Stimulated activated effector memory CD8-positive, alpha-beta T cell treated with anti-CD3 and anti-CD28 coated beads, Interleukin-12 subunit alpha, Interleukin-12 subunit beta, amount 100 ng/mL, for 72 hours (primary cell): ENCODE results near the gene CAPZB.

Experiments
- ATAC-seq: fragments of 150-1000 bp; cut with Tn5 transposase; 2 replicates; pipeline ENCODE4 v1.10.0; 2021
- DNase-seq, 2 donors: peaks; one replicate each; pipeline ENCODE4 v3.0.0; 2021 to 2022; ENCODE audit warnings: low spot score in 2 of 2
- H3K27ac Mint-ChIP-seq: one replicate; pipeline ENCODE4 v1.8.0; 2022; ENCODE audit warnings: mild to moderate bottlenecking, mixed read lengths
- H3K36me3 Mint-ChIP-seq: one replicate; pipeline ENCODE4 v1.8.0; 2022; ENCODE audit warnings: mild to moderate bottlenecking, mixed read lengths
- H3K4me1 Mint-ChIP-seq: one replicate; pipeline ENCODE4 v1.8.0; 2022; ENCODE audit warnings: mixed read lengths
- H3K4me3 Mint-ChIP-seq: one replicate; pipeline ENCODE4 v1.8.0; 2022; ENCODE audit warnings: mild to moderate bottlenecking, mixed read lengths
- H3K9me3 Mint-ChIP-seq: one replicate; pipeline ENCODE4 v1.8.0; 2022; ENCODE audit warnings: mixed read lengths

The CAPZB gene

DNA sequence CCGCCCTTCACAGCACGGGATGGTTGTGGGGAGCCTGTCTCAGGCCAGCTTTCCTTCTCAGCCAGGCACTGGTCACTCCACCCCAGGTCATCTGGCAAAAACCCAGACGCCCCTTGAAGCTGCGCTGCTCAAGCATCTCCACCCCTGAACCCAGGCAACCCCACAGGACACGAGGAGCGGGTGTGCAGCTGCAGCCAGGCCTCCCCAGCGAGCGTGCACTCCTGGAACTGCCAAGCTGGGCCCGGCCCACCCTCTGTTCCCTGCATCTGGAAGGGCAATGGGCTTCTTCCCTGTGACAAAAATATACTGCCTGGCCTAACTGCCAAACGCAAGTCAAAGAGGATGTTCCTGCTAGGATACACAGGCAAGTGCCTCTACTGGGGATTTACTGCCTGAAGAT, 133.5 kb downstream of the CAPZB start:
- ATAC-seq = no peak
- Mint-ChIP-seq H3K4me1 (no peaks in the 10 kb centered on the region), H3K27ac (peak overlapping the region; percentile 81), H3K36me3 (peaks cover 87% of the 10 kb centered on the region), H3K4me3 (no peak overlapping the region), H3K9me3 (no peaks in the 10 kb centered on the region)
- DNase-seq = no peak

DNA sequence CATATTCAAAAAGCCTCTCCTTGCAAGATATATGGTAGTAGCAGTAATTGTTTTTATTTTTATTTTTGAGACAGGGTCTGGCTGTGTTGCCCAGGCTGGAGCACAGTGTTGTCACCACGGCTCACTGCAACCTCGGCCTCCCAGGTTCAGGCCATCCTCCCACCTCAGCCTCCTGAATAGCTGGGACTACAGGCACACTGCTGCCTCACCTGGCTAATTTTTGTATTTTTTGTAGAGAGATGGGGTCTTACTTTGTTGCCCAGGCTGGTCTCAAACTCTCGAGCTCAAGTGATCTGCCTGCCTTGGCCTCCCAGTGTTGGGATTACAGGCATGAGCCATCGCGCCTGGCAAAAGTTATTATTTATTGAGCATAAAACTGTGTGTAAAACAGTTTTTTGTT, 134.8 kb downstream of the CAPZB start:
- no peak overlapping the region for H3K4me3 Mint-ChIP-seq
- peaks cover 87% of the 10 kb centered on the region for H3K36me3 Mint-ChIP-seq
- no peaks in the 10 kb centered on the region for H3K9me3 Mint-ChIP-seq
- ATAC-seq (no peak), DNase-seq (no peak)
- no peak overlapping the region for H3K27ac Mint-ChIP-seq
- H3K4me1 Mint-ChIP-seq = no peaks in the 10 kb centered on the region

DNA sequence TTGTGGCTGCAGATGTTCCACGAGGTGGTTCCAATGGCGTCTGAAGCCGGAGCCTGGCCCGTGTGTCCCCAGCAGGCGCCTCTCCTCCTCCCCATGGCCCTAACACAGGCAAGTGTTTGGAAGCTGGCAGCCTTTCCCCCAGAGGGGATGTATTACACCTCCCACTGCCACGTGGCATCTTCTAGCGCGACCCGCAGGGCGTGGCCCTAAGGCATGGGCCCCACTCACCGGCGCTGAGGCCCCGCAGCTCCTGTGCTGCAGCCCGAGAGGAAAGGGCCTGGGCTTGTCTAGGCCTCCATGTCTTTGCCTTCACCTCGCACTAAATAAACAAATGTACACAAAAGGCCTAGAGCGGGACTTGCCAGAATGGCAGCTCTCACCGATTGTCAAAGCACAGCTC, 135.3 kb downstream of the CAPZB start:
- Mint-ChIP-seq H3K4me3 (no peak overlapping the region), H3K27ac (no peak overlapping the region), H3K4me1 (no peaks in the 10 kb centered on the region), H3K9me3 (no peaks in the 10 kb centered on the region), H3K36me3 (peaks cover 87% of the 10 kb centered on the region)
- DNase-seq (no peak), ATAC-seq (no peak)

DNA sequence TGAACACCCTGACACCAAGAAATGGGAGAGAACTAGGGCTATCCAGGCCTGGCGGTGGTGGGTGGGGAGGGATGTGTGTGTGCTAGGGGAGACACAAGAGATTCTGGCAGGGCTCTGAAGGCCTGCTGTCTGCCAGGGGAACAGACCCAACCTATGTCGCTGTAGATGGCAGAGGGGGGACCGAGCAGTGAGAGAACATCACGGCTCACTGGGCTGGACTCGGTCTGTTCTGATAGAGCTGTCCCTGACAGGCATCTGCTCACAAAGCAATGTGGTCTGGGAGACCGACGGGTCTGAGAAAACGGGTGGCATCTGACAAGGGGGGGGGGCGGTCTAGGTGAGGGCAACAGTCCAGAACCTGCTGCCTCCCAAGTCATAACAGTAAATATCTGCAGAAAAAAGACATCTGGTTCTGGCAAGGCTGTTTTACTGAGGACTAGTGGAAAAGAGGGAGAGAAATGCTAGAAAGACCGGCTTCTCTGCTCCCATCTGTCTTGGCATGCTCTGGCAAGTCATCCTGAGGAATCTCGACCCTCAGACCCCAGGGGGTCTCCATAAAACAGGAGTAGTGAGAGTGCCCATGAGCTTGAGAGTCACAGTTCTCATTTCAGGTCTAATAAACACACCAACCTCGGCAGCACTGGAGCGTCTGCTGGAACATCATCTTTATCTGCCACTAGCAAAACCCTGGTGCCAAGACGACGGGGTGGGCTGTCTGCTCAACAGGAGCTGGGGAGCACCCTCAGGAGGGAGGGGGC, 136.7 kb downstream of the CAPZB start:
- H3K27ac Mint-ChIP-seq = peak overlapping the region; percentile 48
- DNase-seq (no peak), ATAC-seq (no peak)
- no peaks in the 10 kb centered on the region for H3K9me3 Mint-ChIP-seq
- H3K4me3 Mint-ChIP-seq = no peak overlapping the region
- H3K4me1 Mint-ChIP-seq = no peaks in the 10 kb centered on the region
- peaks cover 87% of the 10 kb centered on the region for H3K36me3 Mint-ChIP-seq

DNA sequence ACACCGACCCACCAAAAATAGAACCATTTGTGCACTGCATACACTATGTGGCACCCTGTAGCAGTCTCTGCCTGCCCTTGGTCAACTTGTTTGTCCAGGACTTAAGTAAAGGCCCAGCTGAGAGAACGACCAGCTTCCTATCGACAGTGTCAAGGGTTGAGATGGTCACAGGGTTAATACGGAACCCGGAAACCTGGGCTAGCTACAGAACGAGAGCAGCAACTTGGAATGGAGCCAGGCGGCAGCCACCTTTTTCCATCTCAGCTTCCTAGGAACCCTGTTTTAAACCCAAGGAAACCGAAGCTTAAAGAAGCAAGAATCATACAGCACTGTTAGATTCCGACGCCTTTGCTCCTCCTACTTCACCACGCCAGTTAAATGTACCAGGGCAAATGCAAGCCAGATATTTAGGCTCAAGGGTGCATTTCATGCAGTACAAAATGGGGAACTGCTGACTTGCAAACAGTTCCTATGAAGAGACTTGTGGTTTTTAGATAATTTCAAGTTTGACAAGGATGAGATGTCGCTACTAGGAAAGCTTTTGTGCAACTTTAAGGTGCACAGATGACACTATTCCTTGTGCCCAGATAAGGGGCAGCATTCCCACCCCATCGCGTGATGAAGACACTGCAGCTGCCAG, 137.7 kb downstream of the CAPZB start:
- Mint-ChIP-seq H3K4me3 (no peak overlapping the region), H3K27ac (peak overlapping the region; percentile 48), H3K9me3 (no peaks in the 10 kb centered on the region), H3K4me1 (peaks cover 4% of the 10 kb centered on the region), H3K36me3 (peaks cover 91% of the 10 kb centered on the region)
- no peak for ATAC-seq
- no peak for DNase-seq

DNA sequence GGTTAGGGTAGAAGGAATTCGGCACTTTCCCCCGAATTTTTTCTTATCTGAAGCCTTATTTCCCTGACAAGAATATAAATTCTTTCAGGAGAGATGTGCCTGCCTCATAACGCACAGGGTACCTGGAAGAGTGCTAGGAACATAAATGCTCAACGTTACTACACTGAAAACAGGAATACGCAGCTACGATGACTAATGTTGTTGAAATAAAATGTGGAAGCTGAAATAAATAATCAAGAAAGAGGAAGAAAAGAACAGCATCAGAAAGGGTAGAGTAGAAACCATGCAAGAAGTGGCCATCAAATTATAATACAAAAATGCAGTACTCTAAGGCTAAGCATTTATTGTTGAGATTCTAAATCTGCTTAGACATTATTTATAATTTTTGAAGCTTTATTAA, 139.3 kb downstream of the CAPZB start:
- ATAC-seq (no peak), DNase-seq (no peak)
- peaks cover 19% of the 10 kb centered on the region for H3K4me1 Mint-ChIP-seq
- H3K27ac Mint-ChIP-seq = no peak overlapping the region
- no peak overlapping the region for H3K4me3 Mint-ChIP-seq
- no peaks in the 10 kb centered on the region for H3K9me3 Mint-ChIP-seq
- peaks cover 91% of the 10 kb centered on the region for H3K36me3 Mint-ChIP-seq

DNA sequence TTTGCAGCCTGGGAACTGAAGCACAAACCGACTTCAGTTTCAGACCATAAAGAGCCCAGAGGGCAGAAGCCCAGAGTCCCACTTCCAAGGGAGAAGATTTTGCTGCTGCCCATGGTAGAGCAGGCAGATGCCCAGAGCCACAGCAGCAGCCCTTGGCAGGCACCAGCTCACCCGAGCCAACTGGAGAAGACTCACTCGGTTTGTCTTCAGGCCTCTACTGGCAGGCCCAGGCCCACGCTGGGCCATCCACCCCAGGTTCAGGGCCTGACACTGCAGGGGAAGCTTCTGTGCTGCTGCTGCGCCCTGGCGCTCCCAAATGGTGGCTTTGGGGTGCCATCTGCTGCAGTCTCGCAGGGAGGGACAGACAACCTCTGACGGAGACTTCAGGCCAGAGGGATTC, 139.9 kb downstream of the CAPZB start:
- Mint-ChIP-seq H3K4me1 (peaks cover 20% of the 10 kb centered on the region), H3K36me3 (peaks cover 90% of the 10 kb centered on the region), H3K9me3 (no peaks in the 10 kb centered on the region), H3K27ac (no peak overlapping the region), H3K4me3 (no peak overlapping the region)
- DNase-seq (no peak), ATAC-seq (no peak)

DNA sequence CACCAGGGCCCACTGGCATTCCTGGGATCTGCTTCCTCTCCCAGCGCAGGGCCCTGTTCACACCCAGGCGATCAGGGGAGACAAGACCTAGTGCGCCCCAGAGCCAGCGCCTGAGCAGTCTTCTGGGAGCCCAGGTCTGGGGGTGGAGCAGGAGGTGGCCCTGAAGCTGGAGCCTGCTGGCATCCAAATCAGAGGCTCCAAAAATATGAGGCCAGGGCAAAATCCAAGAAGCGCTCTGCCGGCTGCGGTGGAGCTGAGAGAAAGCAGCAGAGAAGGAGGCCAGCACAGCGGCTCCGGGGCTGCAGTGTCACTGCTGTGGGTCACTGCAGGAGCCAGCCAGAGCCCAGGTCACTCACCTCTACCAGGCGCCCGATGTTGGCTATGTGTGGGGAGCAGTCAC, 140.5 kb downstream of the CAPZB start:
- Mint-ChIP-seq H3K36me3 (peaks cover 90% of the 10 kb centered on the region), H3K27ac (peak overlapping the region; percentile 29), H3K4me3 (no peak overlapping the region), H3K4me1 (peaks cover 20% of the 10 kb centered on the region), H3K9me3 (no peaks in the 10 kb centered on the region)
- no peak for DNase-seq
- no peak for ATAC-seq

DNA sequence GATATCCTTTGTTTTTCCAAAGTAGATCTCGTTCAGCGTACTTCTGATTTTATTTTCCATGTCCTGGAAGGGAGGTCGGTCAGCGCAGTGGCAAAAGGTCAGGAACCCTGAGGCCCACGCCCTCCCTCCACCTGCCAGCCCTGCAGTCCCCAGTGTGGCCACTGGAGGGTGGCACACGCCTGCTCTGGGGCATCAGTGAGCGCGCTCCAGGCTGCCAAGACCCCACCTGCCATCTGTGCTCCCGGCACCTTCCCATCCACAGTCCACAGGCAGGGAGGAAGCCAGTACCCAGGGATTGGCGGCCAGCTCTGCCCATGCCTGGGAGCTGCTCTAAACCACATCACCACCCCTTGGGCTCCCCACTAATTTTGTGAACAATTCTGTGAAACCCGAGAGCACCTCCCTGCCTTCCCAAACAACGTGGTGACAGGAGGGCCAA, 140.9 kb downstream of the CAPZB start:
- DNase-seq (peak; percentile 28 to 71), ATAC-seq (peak; percentile 68)
- peak overlapping the region; percentile 29 for H3K27ac Mint-ChIP-seq
- no peak overlapping the region for H3K4me3 Mint-ChIP-seq
- peaks cover 90% of the 10 kb centered on the region for H3K36me3 Mint-ChIP-seq
- H3K9me3 Mint-ChIP-seq = no peaks in the 10 kb centered on the region
- peaks cover 20% of the 10 kb centered on the region for H3K4me1 Mint-ChIP-seq

DNA sequence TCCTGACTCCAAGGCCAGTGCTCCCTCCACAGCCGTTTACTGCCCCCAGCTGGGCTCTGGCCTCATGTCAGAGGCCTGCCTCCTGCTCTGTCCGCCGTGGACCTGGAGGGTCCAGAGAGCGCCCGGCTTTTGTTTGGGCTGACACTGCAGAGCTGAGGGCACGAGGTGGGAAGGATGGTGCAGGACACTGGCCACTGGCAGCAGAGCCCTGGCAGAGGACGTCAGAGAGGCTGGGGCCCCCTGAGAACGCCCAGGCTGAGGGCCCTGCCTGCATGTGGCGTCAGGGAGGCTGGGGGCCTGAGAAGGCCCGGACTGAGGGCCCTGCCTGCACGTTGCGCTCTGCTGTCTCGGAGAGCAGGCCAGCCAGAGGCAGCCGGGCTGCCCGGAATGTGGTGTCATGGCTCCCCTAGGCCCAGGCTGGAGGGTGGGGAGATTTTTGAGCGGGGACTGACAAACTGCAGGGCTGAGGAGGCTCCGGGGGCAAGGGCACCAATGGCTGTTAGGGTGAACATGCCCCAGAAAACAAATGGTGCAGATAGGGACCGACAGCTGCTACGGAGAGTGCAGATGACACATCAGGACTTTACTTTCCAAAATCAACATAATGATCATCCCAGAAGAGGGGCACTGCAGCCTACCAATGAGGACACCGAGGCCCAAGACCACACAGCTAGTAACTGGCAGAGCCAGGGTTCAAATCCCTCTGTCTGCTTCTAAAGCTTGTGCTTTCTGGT, 141.6 kb downstream of the CAPZB start:
- ATAC-seq (no peak), DNase-seq (no peak)
- H3K4me1 Mint-ChIP-seq = peaks cover 20% of the 10 kb centered on the region
- peaks cover 90% of the 10 kb centered on the region for H3K36me3 Mint-ChIP-seq
- no peak overlapping the region for H3K4me3 Mint-ChIP-seq
- peak overlapping the region; percentile 29 for H3K27ac Mint-ChIP-seq
- H3K9me3 Mint-ChIP-seq = no peaks in the 10 kb centered on the region

DNA sequence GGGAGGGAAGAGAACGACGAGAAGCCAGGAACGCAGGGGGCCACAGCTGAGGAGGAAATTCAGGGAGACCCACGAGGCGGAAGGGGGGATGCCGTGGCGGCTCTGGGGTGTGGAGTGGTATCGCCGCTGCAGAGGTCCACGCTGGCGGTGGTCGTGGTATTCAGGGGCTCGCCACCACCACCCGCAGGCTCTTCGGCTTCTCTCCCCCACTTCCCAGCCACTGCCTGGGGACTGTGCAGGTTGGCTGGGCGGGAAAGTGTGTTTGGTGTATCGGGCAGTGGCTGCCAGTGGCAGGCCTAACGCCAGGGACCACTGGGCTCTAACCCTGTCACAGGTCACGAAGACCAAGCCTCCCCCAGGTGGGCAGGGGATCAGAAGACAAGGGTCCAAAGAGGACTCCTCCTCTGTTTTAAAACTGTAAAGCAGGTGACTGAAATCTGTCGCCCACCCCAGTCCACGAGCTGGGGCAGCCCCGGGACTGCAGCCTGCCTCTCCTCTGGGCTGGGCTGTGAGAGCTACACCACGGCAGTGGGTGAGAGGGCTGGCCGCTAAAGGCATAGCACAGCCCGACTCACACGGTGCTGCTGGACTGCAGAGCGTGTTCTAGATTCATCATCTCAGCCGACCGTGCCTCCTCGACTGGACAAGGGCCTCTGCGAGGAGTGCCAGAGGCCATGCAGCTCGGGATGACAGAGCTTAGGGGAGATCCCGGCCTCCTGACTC, 142.3 kb downstream of the CAPZB start:
- DNase-seq (no peak), ATAC-seq (no peak)
- Mint-ChIP-seq H3K4me1 (peaks cover 20% of the 10 kb centered on the region), H3K4me3 (no peak overlapping the region), H3K36me3 (peaks cover 95% of the 10 kb centered on the region), H3K27ac (no peak overlapping the region), H3K9me3 (no peaks in the 10 kb centered on the region)

GRCh38 chr1:19342062-19342750, 143.1 kb downstream of the CAPZB start:
- Mint-ChIP-seq H3K9me3 (no peaks in the 10 kb centered on the region), H3K4me3 (no peak overlapping the region), H3K27ac (peak overlapping the region; percentile 63), H3K4me1 (peaks cover 26% of the 10 kb centered on the region), H3K36me3 (peaks cover 96% of the 10 kb centered on the region)
- ATAC-seq (no peak), DNase-seq (no peak)

- peak overlapping the region; percentile 63 for H3K27ac Mint-ChIP-seq
Measured at GRCh38 chr1:19341201-19342061, 143.9 kb downstream of the CAPZB start.

GRCh38 chr1:19340387-19340937, 144.9 kb downstream of the CAPZB start:
- Mint-ChIP-seq H3K9me3 (no peaks in the 10 kb centered on the region), H3K36me3 (peaks cover 85% of the 10 kb centered on the region)

More at GRCh38 chr1:19341201-19342061, 143.9 kb downstream of the CAPZB start:
- Mint-ChIP-seq H3K4me1 (peaks cover 34% of the 10 kb centered on the region), H3K9me3 (no peaks in the 10 kb centered on the region), H3K36me3 (peaks cover 94% of the 10 kb centered on the region), H3K4me3 (no peak overlapping the region)
- peak; percentile 67 for ATAC-seq
- peak; percentile 72 to 87 for DNase-seq

More at GRCh38 chr1:19340387-19340937, 144.9 kb downstream of the CAPZB start:
- no peak for ATAC-seq
- Mint-ChIP-seq H3K4me1 (peaks cover 43% of the 10 kb centered on the region), H3K4me3 (no peak overlapping the region), H3K27ac (no peak overlapping the region)
- no peak for DNase-seq
